ENCODE results near the gene SEMA7A.
A peak's percentile ranks its signal among the peaks of the same experiment; 100 is the strongest.
"Not testable (repeated sequence)": the region's sequence is repeated elsewhere in the genome, so short reads cannot be mapped to it uniquely, and the experiment has no call there.

Gene SEMA7A

GRCh38 chr15:74433592-74434262 is at the start of gene SEMA7A:
Gene SEMA7A (minus strand): TSS chr15:74433958. CDS start chr15:74433918, 40 bp downstream.
- Histone ChIP-seq H3K36me3 (ENCODE audit: control insufficient read depth in 2 of 2, insufficient read depth in 2 of 2, low read length in 2 of 2) (no peaks in the 10 kb centered on the region), H3K9ac (ENCODE audit: low read length in 2 of 2) (peak within 1 kb of the TSS; percentile 21 to 62), H3K4me1 (ENCODE audit: control insufficient read depth, insufficient read depth, low read length) (peaks cover 18% of the 10 kb centered on the region), H3K4me3 (ENCODE audit: low read length in 2 of 2) (peak within 1 kb of the TSS; percentile 65 to 76), H3K27ac (ENCODE audit: low read length) (no peak within 1 kb of the TSS), H3K27me3 (ENCODE audit: control insufficient read depth in 1 of 2, insufficient read depth in 2 of 2, low read length in 2 of 2) (peaks cover 32 to 38% of the 10 kb centered on the region in 2 donors), H3K9me3 (ENCODE audit: control insufficient read depth in 2 of 2, low read length in 2 of 2) (no peaks in the 10 kb centered on the region)

GRCh38 chr15:74482661-74483060 is 48.9 kb upstream of the SEMA7A start:
- Histone ChIP-seq H3K36me3 (ENCODE audit: control insufficient read depth in 2 of 2, insufficient read depth in 2 of 2, low read length in 2 of 2) (no peaks in the 10 kb centered on the region), H3K4me1 (ENCODE audit: control insufficient read depth, insufficient read depth, low read length) (no peaks in the 10 kb centered on the region), H3K9me3 (ENCODE audit: control insufficient read depth in 2 of 2, low read length in 2 of 2) (no peaks in the 10 kb centered on the region), H3K27me3 (ENCODE audit: control insufficient read depth in 1 of 2, insufficient read depth in 2 of 2, low read length in 2 of 2) (no peaks in the 10 kb centered on the region), H3K4me3 (ENCODE audit: low read length in 2 of 2) (no peak overlapping the region), H3K9ac (ENCODE audit: low read length in 2 of 2) (no peak overlapping the region), H3K27ac (ENCODE audit: low read length) (no peak overlapping the region)

- H3K9me3 ChIP-seq (ENCODE audit: control insufficient read depth in 2 of 2, low read length in 2 of 2); H3K27me3 ChIP-seq (ENCODE audit: control insufficient read depth in 1 of 2, insufficient read depth in 2 of 2, low read length in 2 of 2); H3K27ac ChIP-seq (ENCODE audit: low read length); H3K36me3 ChIP-seq (ENCODE audit: control insufficient read depth in 2 of 2, insufficient read depth in 2 of 2, low read length in 2 of 2); H3K4me3 ChIP-seq (ENCODE audit: low read length in 2 of 2); H3K9ac ChIP-seq (ENCODE audit: low read length in 2 of 2); H3K4me1 ChIP-seq (ENCODE audit: control insufficient read depth, insufficient read depth, low read length): not testable (repeated sequence)
Observed at GRCh38 chr15:74480364-74480763, 46.6 kb upstream of the SEMA7A start.

DNA sequence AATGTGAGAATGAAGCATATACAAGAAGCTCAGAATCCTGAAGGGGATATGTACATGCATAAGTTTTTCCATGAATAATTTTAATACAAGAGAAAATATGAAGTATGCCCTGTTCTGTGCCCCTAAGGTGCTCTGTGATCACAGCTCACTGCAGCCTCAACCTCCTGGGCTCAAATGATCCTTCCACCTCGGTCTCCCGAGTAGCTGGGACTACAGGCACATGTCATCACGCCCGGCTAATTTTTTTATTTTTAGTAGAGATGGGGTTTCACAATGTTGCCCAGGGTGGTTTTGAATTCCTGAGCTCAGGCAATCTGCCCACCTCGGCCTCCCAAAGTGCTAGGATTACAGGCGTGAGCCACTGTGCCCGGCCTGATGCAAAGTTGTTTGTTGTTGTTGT is 37.9 kb upstream of the SEMA7A start:
- not testable (repeated sequence) for H3K4me1 ChIP-seq (ENCODE audit: control insufficient read depth, insufficient read depth, low read length); H3K9me3 ChIP-seq (ENCODE audit: control insufficient read depth in 2 of 2, low read length in 2 of 2); H3K4me3 ChIP-seq (ENCODE audit: low read length in 2 of 2); H3K9ac ChIP-seq (ENCODE audit: low read length in 2 of 2); H3K27ac ChIP-seq (ENCODE audit: low read length); H3K27me3 ChIP-seq (ENCODE audit: control insufficient read depth in 1 of 2, insufficient read depth in 2 of 2, low read length in 2 of 2); H3K36me3 ChIP-seq (ENCODE audit: control insufficient read depth in 2 of 2, insufficient read depth in 2 of 2, low read length in 2 of 2)

GRCh38 chr15:74470631-74471395 is 37.1 kb upstream of the SEMA7A start:
- no peak overlapping the region for H3K4me3 ChIP-seq (ENCODE audit: low read length in 2 of 2)
- H3K36me3 ChIP-seq (ENCODE audit: control insufficient read depth in 2 of 2, insufficient read depth in 2 of 2, low read length in 2 of 2) = no peaks in the 10 kb centered on the region
- no peak overlapping the region for H3K27ac ChIP-seq (ENCODE audit: low read length)
- H3K27me3 ChIP-seq (ENCODE audit: control insufficient read depth in 1 of 2, insufficient read depth in 2 of 2, low read length in 2 of 2) = no peaks in the 10 kb centered on the region
- H3K9ac ChIP-seq (ENCODE audit: low read length in 2 of 2) = no peak overlapping the region
- H3K9me3 ChIP-seq (ENCODE audit: control insufficient read depth in 2 of 2, low read length in 2 of 2) = no peaks in the 10 kb centered on the region
- no peaks in the 10 kb centered on the region for H3K4me1 ChIP-seq (ENCODE audit: control insufficient read depth, insufficient read depth, low read length)

- Histone ChIP-seq H3K27ac (ENCODE audit: low read length) (no peak overlapping the region), H3K36me3 (ENCODE audit: control insufficient read depth in 2 of 2, insufficient read depth in 2 of 2, low read length in 2 of 2) (no peaks in the 10 kb centered on the region), H3K4me1 (ENCODE audit: control insufficient read depth, insufficient read depth, low read length) (no peaks in the 10 kb centered on the region), H3K4me3 (ENCODE audit: low read length in 2 of 2) (no peak overlapping the region), H3K9me3 (ENCODE audit: control insufficient read depth in 2 of 2, low read length in 2 of 2) (no peaks in the 10 kb centered on the region), H3K27me3 (ENCODE audit: control insufficient read depth in 1 of 2, insufficient read depth in 2 of 2, low read length in 2 of 2) (no peaks in the 10 kb centered on the region), H3K9ac (ENCODE audit: low read length in 2 of 2) (no peak overlapping the region)
Observed at GRCh38 chr15:74468341-74469032, 34.7 kb upstream of the SEMA7A start.

GRCh38 chr15:74466570-74466969 is 32.8 kb upstream of the SEMA7A start:
- H3K9me3 ChIP-seq (ENCODE audit: control insufficient read depth in 2 of 2, low read length in 2 of 2) = no peaks in the 10 kb centered on the region
- no peaks in the 10 kb centered on the region for H3K36me3 ChIP-seq (ENCODE audit: control insufficient read depth in 2 of 2, insufficient read depth in 2 of 2, low read length in 2 of 2)
- H3K9ac ChIP-seq (ENCODE audit: low read length in 2 of 2) = no peak overlapping the region
- H3K4me1 ChIP-seq (ENCODE audit: control insufficient read depth, insufficient read depth, low read length) = peaks cover 4% of the 10 kb centered on the region
- H3K4me3 ChIP-seq (ENCODE audit: low read length in 2 of 2) = no peak overlapping the region
- no peaks in the 10 kb centered on the region for H3K27me3 ChIP-seq (ENCODE audit: control insufficient read depth in 1 of 2, insufficient read depth in 2 of 2, low read length in 2 of 2)
- no peak overlapping the region for H3K27ac ChIP-seq (ENCODE audit: low read length)

GRCh38 chr15:74464897-74465296 is 31.1 kb upstream of the SEMA7A start:
- no peaks in the 10 kb centered on the region for H3K27me3 ChIP-seq (ENCODE audit: control insufficient read depth in 1 of 2, insufficient read depth in 2 of 2, low read length in 2 of 2)
- H3K9ac ChIP-seq (ENCODE audit: low read length in 2 of 2) = no peak overlapping the region
- no peaks in the 10 kb centered on the region for H3K9me3 ChIP-seq (ENCODE audit: control insufficient read depth in 2 of 2, low read length in 2 of 2)
- no peaks in the 10 kb centered on the region for H3K36me3 ChIP-seq (ENCODE audit: control insufficient read depth in 2 of 2, insufficient read depth in 2 of 2, low read length in 2 of 2)
- H3K27ac ChIP-seq (ENCODE audit: low read length) = no peak overlapping the region
- H3K4me3 ChIP-seq (ENCODE audit: low read length in 2 of 2) = no peak overlapping the region
- peaks cover 14% of the 10 kb centered on the region for H3K4me1 ChIP-seq (ENCODE audit: control insufficient read depth, insufficient read depth, low read length)

DNA sequence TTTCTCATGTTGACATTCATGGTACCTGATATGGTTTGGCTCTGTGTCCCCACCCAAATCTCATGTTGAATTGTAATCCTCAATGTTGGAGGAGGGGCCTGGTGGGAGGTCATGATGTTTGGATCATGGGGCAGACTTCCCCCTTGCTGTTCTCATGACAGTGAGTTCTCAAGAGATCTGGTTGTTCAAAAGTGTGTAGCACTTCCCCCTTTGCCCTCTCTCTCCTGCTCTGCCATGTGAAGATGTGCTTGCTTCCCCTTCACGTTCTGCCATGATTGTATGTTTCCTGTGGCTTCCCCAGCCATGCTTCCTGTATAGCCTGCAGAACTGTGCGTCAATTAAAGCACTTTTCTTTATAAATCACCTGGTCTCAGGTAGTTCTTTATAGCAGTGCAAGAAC is 30.5 kb upstream of the SEMA7A start:
- Histone ChIP-seq H3K4me3 (ENCODE audit: low read length in 2 of 2) (no peak overlapping the region), H3K9me3 (ENCODE audit: control insufficient read depth in 2 of 2, low read length in 2 of 2) (no peaks in the 10 kb centered on the region), H3K27ac (ENCODE audit: low read length) (no peak overlapping the region), H3K9ac (ENCODE audit: low read length in 2 of 2) (no peak overlapping the region), H3K36me3 (ENCODE audit: control insufficient read depth in 2 of 2, insufficient read depth in 2 of 2, low read length in 2 of 2) (no peaks in the 10 kb centered on the region), H3K4me1 (ENCODE audit: control insufficient read depth, insufficient read depth, low read length) (peaks cover 14% of the 10 kb centered on the region), H3K27me3 (ENCODE audit: control insufficient read depth in 1 of 2, insufficient read depth in 2 of 2, low read length in 2 of 2) (no peaks in the 10 kb centered on the region)

- peaks cover 14% of the 10 kb centered on the region for H3K4me1 ChIP-seq (ENCODE audit: control insufficient read depth, insufficient read depth, low read length)
- H3K27me3 ChIP-seq (ENCODE audit: control insufficient read depth in 1 of 2, insufficient read depth in 2 of 2, low read length in 2 of 2) = no peaks in the 10 kb centered on the region
Observed at GRCh38 chr15:74463634-74464033, 29.9 kb upstream of the SEMA7A start.

More at GRCh38 chr15:74463634-74464033, 29.9 kb upstream of the SEMA7A start:
- no peaks in the 10 kb centered on the region for H3K36me3 ChIP-seq (ENCODE audit: control insufficient read depth in 2 of 2, insufficient read depth in 2 of 2, low read length in 2 of 2)
- H3K9me3 ChIP-seq (ENCODE audit: control insufficient read depth in 2 of 2, low read length in 2 of 2) = no peaks in the 10 kb centered on the region
- no peak overlapping the region for H3K4me3 ChIP-seq (ENCODE audit: low read length in 2 of 2)
- H3K27ac ChIP-seq (ENCODE audit: low read length) = no peak overlapping the region
- H3K9ac ChIP-seq (ENCODE audit: low read length in 2 of 2) = no peak overlapping the region

Data from stomach smooth muscle (tissue), 2 donors.